PC-9 (cell line): ENCODE measurements around the gene ZNF423. TPM values are rescaled to one million over a fixed set of nuclear protein-coding genes. Genes with fewer than 3 reads are reported as not detected.

Experiments used
- BruUV-seq: library from RNA; stranded (reverse); fragments of 400-500 nt; replicated peaks from 2 replicates; lab custom pipeline; 2021; lab: Mats Ljungman, UMichigan
- CTCF ChIA-PET: fragments of 300-600 bp; sonication (Branson Sonifier 250); formaldehyde crosslinking; loops from one replicate; lab custom pipeline; 2022; ENCODE audit warnings: antibody characterized with exemption; lab: Charles Lee
- POLR2A ChIA-PET: fragments of 300-600 bp; sonication (Branson Sonifier 250); formaldehyde crosslinking; loops from one replicate; lab custom pipeline; 2022; ENCODE audit warnings: antibody characterized with exemption; ENCODE audit not compliant: unreplicated experiment; lab: Charles Lee
- DNase-seq, 2 experiments: peaks; one replicate each; pipeline versions ENCODE4 v3.0.0 to v3.0.0-alpha.2; 2015 to 2022; ENCODE audit warnings: mixed read lengths in 1 of 2
- H2AFZ ChIP-seq: fragments of 200-600 bp; sonication (generic); 2 replicates; pipeline ENCODE4 v1.8.1; 2017; ENCODE audit warnings: antibody characterized with exemption
- H3F3A ChIP-seq: fragments of 200-600 bp; sonication (generic); 2 replicates; pipeline ENCODE4 v1.8.1; 2017; ENCODE audit warnings: antibody characterized with exemption, mild to moderate bottlenecking, low read depth; ENCODE audit not compliant: insufficient read depth
- H3K27ac ChIP-seq: fragments of 200-600 bp; sonication (generic); 2 replicates; pipeline ENCODE4 v1.6.1; 2016; ENCODE audit warnings: mixed run types
- H3K27me3 ChIP-seq: fragments of 200-600 bp; sonication (generic); 2 replicates; pipeline ENCODE4 v1.6.1; 2016; ENCODE audit warnings: low read depth, mixed run types; ENCODE audit not compliant: insufficient read depth
- H3K36me3 ChIP-seq: fragments of 200-600 bp; sonication (generic); 2 replicates; pipeline ENCODE4 v1.6.1; 2016; ENCODE audit warnings: low read depth, mixed run types
- H3K4me1 ChIP-seq: fragments of 200-600 bp; sonication (generic); replicated peaks from 2 replicates; pipeline ENCODE4 v1.6.1; 2016; ENCODE audit warnings: mixed run types; ENCODE audit not compliant: insufficient read depth
- H3K4me2 ChIP-seq: fragments of 200-600 bp; sonication (generic); 2 replicates; pipeline ENCODE4 v1.6.1; 2017; ENCODE audit warnings: mixed run types
- H3K4me3 ChIP-seq: fragments of 200-600 bp; sonication (generic); 2 replicates; pipeline ENCODE4 v1.6.1; 2016; ENCODE audit warnings: mixed run types
- H3K79me2 ChIP-seq: fragments of 200-600 bp; sonication (generic); 2 replicates; pipeline ENCODE4 v1.6.1; 2017; ENCODE audit warnings: low read depth, mixed run types
- H3K9me2 ChIP-seq: fragments of 200-600 bp; sonication (generic); 2 replicates; pipeline ENCODE4 v1.8.1; 2017; ENCODE audit warnings: mild to moderate bottlenecking; ENCODE audit not compliant: insufficient read depth
- H3K9me3 ChIP-seq: fragments of 200-600 bp; sonication (generic); 2 replicates; pipeline ENCODE4 v1.8.1; 2016; ENCODE audit warnings: low read depth; ENCODE audit not compliant: insufficient read depth
- H4K20me1 ChIP-seq: fragments of 200-600 bp; sonication (generic); 2 replicates; pipeline ENCODE4 v1.8.1; 2017; ENCODE audit not compliant: insufficient read depth
- EZH2 ChIP-seq: fragments of 200-600 bp; sonication (generic); IDR thresholded peaks from 2 replicates; pipeline ENCODE4 v1.8.0; 2017; ENCODE audit warnings: antibody characterized with exemption, low read depth
- intact Hi-C: fragments of 100-400 bp; cut with micrococcal nuclease; formaldehyde crosslinking; loops from one replicate; pipeline ENCODE4 v1.10.0; 2022; ENCODE audit not compliant: unreplicated experiment
- total RNA-seq: library from RNA; stranded (reverse); gene quantifications from 2 replicates; pipeline ENCODE4 v1.2.3, GENCODE V29; 2021
- TF ChIP-seq, protein P1 (sequence below): fragments of 200-600 bp; sonication (generic); conservative IDR thresholded peaks from 2 replicates; pipeline ENCODE4 v1.6.1; 2017; ENCODE audit warnings: mixed run types, antibody characterized with exemption, mild to moderate bottlenecking, moderate library complexity

ZNF423 gene
- total RNA-seq, 1 experiment from 2014 or later = not detected

DNA sequence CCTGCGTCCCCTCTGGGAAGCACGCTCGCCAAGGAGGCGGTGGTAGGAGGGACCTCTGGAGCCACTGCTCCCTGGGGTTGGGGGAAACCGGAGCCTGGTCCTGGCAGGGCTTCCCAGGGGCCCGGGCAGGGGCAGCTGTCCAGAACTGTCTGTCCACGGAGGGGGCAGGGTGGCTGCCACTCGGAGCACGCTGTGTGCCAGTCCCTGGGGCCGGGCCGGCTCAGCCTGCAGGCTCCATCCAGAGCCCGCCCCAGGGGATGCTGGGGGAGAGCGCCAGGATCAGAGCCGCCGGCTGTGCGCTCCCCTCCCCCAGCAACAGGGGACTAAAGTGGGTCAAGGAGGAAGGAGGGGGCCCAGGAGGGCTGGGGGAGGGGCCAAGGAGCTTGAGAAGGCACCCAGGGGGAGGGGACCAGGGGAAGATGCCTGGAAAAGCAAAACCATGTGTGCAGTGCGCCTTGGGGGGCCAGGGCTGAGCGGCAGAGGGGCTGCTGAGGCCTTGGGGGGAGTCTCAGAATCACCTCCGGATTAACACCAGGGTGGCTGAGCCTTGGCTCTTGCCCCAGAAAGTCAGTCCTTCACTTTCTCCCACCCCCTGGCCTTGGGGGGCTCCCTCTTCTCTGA is 21.3 kb downstream of the ZNF423 start:
- Histone ChIP-seq H3K27me3 (peaks cover 92% of the 10 kb centered on the region), H3K4me2 (no peak overlapping the region), H3K27ac (no peak overlapping the region), H2AFZ (no peak overlapping the region), H4K20me1 (no peaks in the 10 kb centered on the region), H3K4me3 (no peak overlapping the region), H3F3A (no peaks in the 10 kb centered on the region), H3K9me2 (no peaks in the 10 kb centered on the region), H3K4me1 (no peaks in the 10 kb centered on the region), H3K9me3 (no peaks in the 10 kb centered on the region), H3K79me2 (no peaks in the 10 kb centered on the region), H3K36me3 (no peaks in the 10 kb centered on the region)
- CTCF ChIA-PET = no interaction called here
- POLR2A ChIA-PET = no interaction called here
- intact Hi-C loops = no loop called here
- no peak for DNase-seq
- no peak for TF ChIP-seq EZH2
- TF ChIP-seq, protein P1, sequence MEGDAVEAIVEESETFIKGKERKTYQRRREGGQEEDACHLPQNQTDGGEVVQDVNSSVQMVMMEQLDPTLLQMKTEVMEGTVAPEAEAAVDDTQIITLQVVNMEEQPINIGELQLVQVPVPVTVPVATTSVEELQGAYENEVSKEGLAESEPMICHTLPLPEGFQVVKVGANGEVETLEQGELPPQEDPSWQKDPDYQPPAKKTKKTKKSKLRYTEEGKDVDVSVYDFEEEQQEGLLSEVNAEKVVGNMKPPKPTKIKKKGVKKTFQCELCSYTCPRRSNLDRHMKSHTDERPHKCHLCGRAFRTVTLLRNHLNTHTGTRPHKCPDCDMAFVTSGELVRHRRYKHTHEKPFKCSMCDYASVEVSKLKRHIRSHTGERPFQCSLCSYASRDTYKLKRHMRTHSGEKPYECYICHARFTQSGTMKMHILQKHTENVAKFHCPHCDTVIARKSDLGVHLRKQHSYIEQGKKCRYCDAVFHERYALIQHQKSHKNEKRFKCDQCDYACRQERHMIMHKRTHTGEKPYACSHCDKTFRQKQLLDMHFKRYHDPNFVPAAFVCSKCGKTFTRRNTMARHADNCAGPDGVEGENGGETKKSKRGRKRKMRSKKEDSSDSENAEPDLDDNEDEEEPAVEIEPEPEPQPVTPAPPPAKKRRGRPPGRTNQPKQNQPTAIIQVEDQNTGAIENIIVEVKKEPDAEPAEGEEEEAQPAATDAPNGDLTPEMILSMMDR = no peak
- BruUV-seq = no TSS peak

DNA sequence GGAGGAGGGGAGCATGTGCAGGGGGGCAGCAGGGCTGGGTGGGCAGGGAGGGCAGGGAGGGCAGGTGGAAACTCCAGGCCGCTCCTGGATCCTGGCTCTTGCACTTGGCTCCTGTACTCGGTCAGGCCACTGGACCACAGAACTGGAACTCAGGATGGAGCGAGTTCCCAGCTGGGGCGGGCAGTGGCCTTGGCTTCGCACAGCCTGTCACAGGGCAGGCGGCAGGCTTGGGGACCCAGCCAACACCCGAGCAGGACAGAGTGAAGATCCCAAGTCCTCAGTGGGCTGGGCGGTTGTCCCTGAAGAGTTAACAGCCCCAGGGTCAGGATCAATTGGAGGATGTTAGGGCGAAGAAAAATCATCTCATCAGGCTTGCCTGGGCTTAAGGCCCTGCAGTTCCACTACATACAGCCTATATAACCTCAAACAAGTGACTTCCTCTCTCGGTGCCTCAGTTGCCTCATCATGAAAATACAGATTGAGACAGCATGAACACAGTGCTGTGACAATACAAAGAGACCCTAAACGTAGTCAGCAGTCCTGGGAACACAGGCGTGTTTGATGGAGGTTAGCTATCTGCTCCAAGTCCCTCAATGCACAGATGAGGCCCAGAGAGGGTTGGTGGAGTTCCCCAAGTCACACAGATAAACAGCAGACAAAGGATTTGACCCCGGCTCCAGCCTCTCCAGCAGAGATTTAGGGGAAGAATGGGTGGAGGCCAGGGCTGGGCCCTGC is 21.9 kb downstream of the ZNF423 start:
- H3K36me3 ChIP-seq = no peaks in the 10 kb centered on the region
- no TSS peak for BruUV-seq
- no peak overlapping the region for H3K4me3 ChIP-seq
- H3K4me2 ChIP-seq = no peak overlapping the region
- no peak overlapping the region for H3K27ac ChIP-seq
- no peak overlapping the region for H2AFZ ChIP-seq
- peaks cover 92% of the 10 kb centered on the region for H3K27me3 ChIP-seq
- H3K4me1 ChIP-seq = no peaks in the 10 kb centered on the region
- TF ChIP-seq, protein P1 = no peak
- no peak for TF ChIP-seq EZH2
- H3K9me2 ChIP-seq = no peaks in the 10 kb centered on the region
- no peaks in the 10 kb centered on the region for H3F3A ChIP-seq
- no peaks in the 10 kb centered on the region for H3K9me3 ChIP-seq
- no peaks in the 10 kb centered on the region for H4K20me1 ChIP-seq
- intact Hi-C loops = no loop called here
- CTCF ChIA-PET = no interaction called here
- POLR2A ChIA-PET = no interaction called here
- no peak for DNase-seq
- H3K79me2 ChIP-seq = no peaks in the 10 kb centered on the region

DNA sequence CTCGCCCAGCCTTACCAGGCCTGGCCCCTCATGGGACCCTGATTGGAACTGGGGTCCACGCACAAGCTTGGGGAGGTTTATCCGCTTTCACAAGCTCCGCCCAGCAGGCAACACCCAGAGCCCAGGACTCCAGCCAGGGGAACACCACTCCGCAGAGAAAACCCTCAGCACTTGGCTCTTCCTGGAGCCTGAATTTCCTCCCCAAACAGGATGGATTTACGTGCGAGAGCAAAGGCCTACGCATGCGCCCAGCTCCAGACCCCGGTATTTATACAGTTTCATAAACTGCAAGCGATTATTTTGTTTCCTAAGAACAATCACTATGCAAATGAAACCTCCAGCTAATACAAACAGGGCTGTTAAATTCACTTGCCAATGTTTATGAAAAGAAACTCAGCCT is 22.8 kb downstream of the ZNF423 start:
- TF ChIP-seq, protein P1 = no peak
- no peak for TF ChIP-seq EZH2
- H3K4me2 ChIP-seq = no peak overlapping the region
- DNase-seq = no peak
- ChIA-PET CTCF (no interaction called here), POLR2A (no interaction called here)
- no peaks in the 10 kb centered on the region for H3K79me2 ChIP-seq
- H3K9me3 ChIP-seq = no peaks in the 10 kb centered on the region
- intact Hi-C loops = no loop called here
- H3F3A ChIP-seq = no peaks in the 10 kb centered on the region
- no peaks in the 10 kb centered on the region for H4K20me1 ChIP-seq
- H3K36me3 ChIP-seq = no peaks in the 10 kb centered on the region
- no peak overlapping the region for H3K4me3 ChIP-seq
- H3K27ac ChIP-seq = no peak overlapping the region
- no peaks in the 10 kb centered on the region for H3K4me1 ChIP-seq
- no peak overlapping the region for H2AFZ ChIP-seq
- no TSS peak for BruUV-seq
- H3K27me3 ChIP-seq = peaks cover 96% of the 10 kb centered on the region
- H3K9me2 ChIP-seq = no peaks in the 10 kb centered on the region
